ENCODE results near the gene NFYC.

The NFYC gene

GRCh38 chr1:40691538-40692428, at the start of gene NFYC:
Gene NFYC (plus strand): TSS chr1:40691704. CDS start chr1:40738844, 47,140 bp downstream.
- Mint-ChIP-seq H3K27ac (peak within 1 kb of the TSS; percentile 96), H3K36me3 (peaks cover 8% of the 10 kb centered on the region), H3K4me1 (peaks cover 54% of the 10 kb centered on the region), H3K4me3 (peak within 1 kb of the TSS; percentile 98), H3K27me3 (no peaks in the 10 kb centered on the region), H3K9me3 (peaks cover 3% of the 10 kb centered on the region)

DNA sequence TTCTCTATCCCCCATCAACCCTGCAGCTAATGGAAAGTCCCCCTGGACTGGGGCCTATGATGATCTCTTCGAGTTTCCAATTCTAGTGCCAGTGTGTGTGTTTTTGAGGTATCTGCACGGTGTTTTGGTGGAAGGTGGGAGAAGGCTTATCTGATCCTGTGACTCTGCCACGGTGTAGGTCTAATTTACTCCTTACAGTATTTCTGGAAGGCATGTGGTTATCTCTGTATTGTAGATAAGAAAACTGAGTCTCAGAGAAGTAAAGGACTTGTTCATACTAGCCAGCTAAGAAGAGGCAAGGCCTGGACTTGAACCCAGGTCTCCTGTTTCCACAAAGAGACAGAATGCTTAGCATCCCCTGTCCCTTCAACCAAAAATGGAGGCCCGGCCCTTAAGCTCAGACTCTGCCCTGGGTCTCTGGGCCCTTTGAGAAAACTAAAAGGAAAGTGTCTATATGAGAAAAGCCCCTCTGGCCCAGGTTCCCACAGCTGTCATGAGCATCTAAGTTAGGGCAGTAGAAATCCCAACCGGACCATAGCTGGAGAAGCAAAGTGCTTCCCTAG, 46.3 kb upstream of the NFYC start:
- H3K27ac Mint-ChIP-seq: no peak overlapping the region
- peaks cover 5% of the 10 kb centered on the region for H3K4me1 Mint-ChIP-seq

DNA sequence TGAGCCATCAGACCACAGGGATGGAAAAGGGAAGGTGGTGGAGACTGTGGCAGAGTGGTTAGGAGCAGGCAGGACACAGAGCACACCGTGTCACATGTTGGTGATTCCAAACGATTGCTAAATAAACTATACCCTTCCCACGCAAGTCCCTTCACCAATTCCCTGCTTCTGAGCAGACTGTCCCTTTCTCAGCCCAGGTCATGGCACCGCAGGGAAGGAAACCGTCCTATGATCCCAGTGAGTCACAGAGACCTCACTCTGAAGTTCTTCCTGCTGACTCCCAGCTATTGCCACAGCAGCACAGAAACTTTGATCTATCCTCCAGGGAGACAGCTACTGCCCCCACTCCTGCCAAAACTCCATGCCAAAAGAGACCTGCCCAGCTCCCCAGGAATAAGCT, 45.2 kb upstream of the NFYC start:
- H3K36me3 Mint-ChIP-seq: no peaks in the 10 kb centered on the region
- no peaks in the 10 kb centered on the region for H3K9me3 Mint-ChIP-seq
- peaks cover 1% of the 10 kb centered on the region for H3K27me3 Mint-ChIP-seq

More for the DNA sequence above, 46.3 kb upstream of the NFYC start:
- H3K27me3 Mint-ChIP-seq: peaks cover 1% of the 10 kb centered on the region
- no peaks in the 10 kb centered on the region for H3K9me3 Mint-ChIP-seq
- H3K4me3 Mint-ChIP-seq: no peak overlapping the region
- no peaks in the 10 kb centered on the region for H3K36me3 Mint-ChIP-seq

DNA sequence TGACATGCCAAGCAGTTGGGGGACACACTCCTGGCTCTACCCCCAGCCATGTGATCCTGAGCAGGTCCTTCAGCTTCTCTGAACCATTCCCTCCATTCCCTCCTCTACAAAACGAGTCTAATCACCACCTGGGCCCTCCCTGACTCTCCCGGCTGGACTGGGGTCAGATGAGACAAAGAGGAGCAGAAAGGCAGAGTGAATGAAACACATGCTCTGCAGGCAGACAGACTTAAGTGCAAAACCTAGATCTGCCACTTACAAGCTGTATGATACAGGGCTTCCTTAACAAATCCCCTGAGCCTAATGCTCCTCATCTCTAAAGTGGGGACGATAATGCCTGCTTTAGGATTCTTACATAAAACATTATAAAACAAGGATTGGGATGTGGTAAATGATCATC, 43.3 kb upstream of the NFYC start:
- Mint-ChIP-seq H3K36me3 (no peaks in the 10 kb centered on the region), H3K27me3 (peaks cover 1% of the 10 kb centered on the region), H3K4me1 (no peaks in the 10 kb centered on the region), H3K9me3 (no peaks in the 10 kb centered on the region), H3K27ac (no peak overlapping the region), H3K4me3 (no peak overlapping the region)

More for the DNA sequence above, 45.2 kb upstream of the NFYC start:
- Mint-ChIP-seq H3K4me1 (no peaks in the 10 kb centered on the region), H3K27ac (no peak overlapping the region), H3K4me3 (no peak overlapping the region)

DNA sequence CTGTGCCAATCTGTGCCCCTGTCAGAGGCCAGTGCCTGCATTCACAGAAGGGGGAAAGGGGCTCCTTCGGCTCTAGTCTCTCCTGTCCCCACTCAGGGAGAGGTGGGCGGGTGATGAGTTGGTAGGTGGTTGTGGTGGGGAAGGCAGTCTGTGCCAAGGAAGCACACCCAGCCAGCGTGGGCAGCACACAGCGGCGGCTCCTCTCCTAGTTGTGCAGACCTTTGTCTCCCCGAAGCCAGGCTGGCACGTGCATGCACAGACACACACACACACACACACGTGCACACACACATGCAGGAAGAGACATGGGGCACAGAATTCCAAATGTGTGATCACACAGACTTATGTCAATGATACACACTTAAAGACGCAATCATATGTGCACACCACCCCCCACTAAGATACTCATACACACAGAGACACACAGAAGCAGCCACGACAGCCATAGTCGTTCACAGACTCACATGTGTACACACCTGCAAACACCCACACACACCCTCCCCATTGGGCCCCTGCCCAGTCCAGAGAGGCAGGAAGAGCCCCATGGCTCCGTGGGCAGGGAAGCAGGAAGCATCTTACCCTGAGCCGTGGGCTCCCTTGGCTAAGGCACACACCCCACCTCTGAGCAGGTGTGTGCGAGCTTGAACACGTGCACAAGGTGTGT, 42.4 kb upstream of the NFYC start:
- no peaks in the 10 kb centered on the region for H3K9me3 Mint-ChIP-seq
- no peak overlapping the region for H3K4me3 Mint-ChIP-seq
- no peaks in the 10 kb centered on the region for H3K36me3 Mint-ChIP-seq
- no peaks in the 10 kb centered on the region for H3K4me1 Mint-ChIP-seq
- no peak overlapping the region for H3K27ac Mint-ChIP-seq
- H3K27me3 Mint-ChIP-seq: peaks cover 1% of the 10 kb centered on the region

- no peaks in the 10 kb centered on the region for H3K36me3 Mint-ChIP-seq
- H3K4me3 Mint-ChIP-seq: no peak overlapping the region
- peaks cover 1% of the 10 kb centered on the region for H3K27me3 Mint-ChIP-seq
- no peaks in the 10 kb centered on the region for H3K4me1 Mint-ChIP-seq
- H3K27ac Mint-ChIP-seq: no peak overlapping the region
- no peaks in the 10 kb centered on the region for H3K9me3 Mint-ChIP-seq
Measured at GRCh38 chr1:40649592-40649930, 41.9 kb upstream of the NFYC start.

GRCh38 chr1:40650075-40650474, 41.4 kb upstream of the NFYC start:
- Mint-ChIP-seq H3K27ac (no peak overlapping the region), H3K27me3 (peaks cover 1% of the 10 kb centered on the region), H3K9me3 (no peaks in the 10 kb centered on the region), H3K4me3 (no peak overlapping the region), H3K36me3 (no peaks in the 10 kb centered on the region), H3K4me1 (no peaks in the 10 kb centered on the region)

DNA sequence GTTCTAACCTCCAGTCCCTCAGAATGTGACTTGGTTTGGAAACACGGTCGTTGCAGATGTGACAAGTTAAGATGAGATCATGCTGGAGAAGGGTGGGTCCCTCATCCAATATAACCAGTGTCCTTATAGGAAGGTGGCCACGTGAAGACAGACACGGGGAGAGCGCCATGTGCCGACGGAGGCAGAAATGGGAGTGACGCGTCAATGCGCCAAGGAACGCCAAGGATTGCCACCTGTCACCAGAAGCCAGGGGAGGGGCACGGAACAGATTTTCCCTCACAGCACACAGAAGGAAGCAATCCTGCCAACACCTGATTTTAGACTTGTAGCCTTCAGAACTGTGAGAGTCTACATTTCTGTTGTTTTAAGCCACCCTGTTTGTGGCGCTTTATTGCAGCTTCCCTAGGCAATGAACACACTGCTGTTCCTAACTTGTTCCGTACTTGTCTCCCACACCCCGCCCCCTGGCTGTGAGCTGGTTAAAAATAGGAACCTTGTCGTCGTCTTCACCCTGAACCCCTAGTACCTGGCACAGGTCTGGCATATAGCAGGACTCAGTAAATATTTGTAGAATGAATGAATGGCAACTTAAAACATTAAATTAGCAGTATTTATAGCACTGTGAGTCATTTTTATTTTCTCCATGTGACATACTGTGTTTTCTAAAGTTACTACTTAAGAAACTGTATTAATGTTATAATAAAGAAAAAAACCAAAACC, 40.2 kb upstream of the NFYC start:
- Mint-ChIP-seq H3K27me3 (peaks cover 1% of the 10 kb centered on the region), H3K36me3 (no peaks in the 10 kb centered on the region), H3K4me3 (no peak overlapping the region), H3K27ac (no peak overlapping the region), H3K4me1 (no peaks in the 10 kb centered on the region), H3K9me3 (no peaks in the 10 kb centered on the region)

GRCh38 chr1:40652468-40652867, 39.0 kb upstream of the NFYC start:
- no peak overlapping the region for H3K4me3 Mint-ChIP-seq
- no peak overlapping the region for H3K27ac Mint-ChIP-seq
- no peaks in the 10 kb centered on the region for H3K36me3 Mint-ChIP-seq
- no peaks in the 10 kb centered on the region for H3K4me1 Mint-ChIP-seq
- H3K9me3 Mint-ChIP-seq: no peaks in the 10 kb centered on the region
- peaks cover 1% of the 10 kb centered on the region for H3K27me3 Mint-ChIP-seq

DNA sequence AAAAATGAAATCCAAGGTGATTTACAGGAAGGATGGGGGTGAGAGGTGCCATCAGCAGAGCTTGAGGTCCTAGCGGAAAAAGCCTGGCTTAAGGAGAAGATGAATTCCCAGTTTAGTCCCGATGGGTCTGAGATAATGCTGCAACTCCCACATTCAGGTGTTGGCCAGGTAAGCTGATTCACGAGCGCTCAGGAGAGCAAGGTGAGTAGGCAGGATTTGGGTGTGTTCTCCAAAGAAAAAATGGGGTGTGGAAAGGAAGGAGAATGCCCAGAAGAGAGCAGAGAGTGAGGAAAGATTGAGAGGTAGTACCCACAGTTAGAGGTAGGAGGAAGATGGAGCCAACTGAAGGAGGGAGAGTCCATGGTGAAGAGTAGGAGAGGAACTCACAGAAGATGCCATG, 38.5 kb upstream of the NFYC start:
- Mint-ChIP-seq H3K4me1 (no peaks in the 10 kb centered on the region), H3K9me3 (no peaks in the 10 kb centered on the region), H3K36me3 (no peaks in the 10 kb centered on the region), H3K27me3 (peaks cover 1% of the 10 kb centered on the region), H3K27ac (no peak overlapping the region), H3K4me3 (no peak overlapping the region)

GRCh38 chr1:40653851-40654537, 37.5 kb upstream of the NFYC start:
- Mint-ChIP-seq H3K4me1 (no peaks in the 10 kb centered on the region), H3K4me3 (no peak overlapping the region), H3K27ac (no peak overlapping the region), H3K27me3 (no peaks in the 10 kb centered on the region), H3K9me3 (no peaks in the 10 kb centered on the region), H3K36me3 (no peaks in the 10 kb centered on the region)

- no peak overlapping the region for H3K4me3 Mint-ChIP-seq
- no peak overlapping the region for H3K27ac Mint-ChIP-seq
- H3K9me3 Mint-ChIP-seq: no peaks in the 10 kb centered on the region
- H3K4me1 Mint-ChIP-seq: no peaks in the 10 kb centered on the region
- H3K36me3 Mint-ChIP-seq: no peaks in the 10 kb centered on the region
- H3K27me3 Mint-ChIP-seq: no peaks in the 10 kb centered on the region
Measured at GRCh38 chr1:40657046-40657445, 34.5 kb upstream of the NFYC start.

DNA sequence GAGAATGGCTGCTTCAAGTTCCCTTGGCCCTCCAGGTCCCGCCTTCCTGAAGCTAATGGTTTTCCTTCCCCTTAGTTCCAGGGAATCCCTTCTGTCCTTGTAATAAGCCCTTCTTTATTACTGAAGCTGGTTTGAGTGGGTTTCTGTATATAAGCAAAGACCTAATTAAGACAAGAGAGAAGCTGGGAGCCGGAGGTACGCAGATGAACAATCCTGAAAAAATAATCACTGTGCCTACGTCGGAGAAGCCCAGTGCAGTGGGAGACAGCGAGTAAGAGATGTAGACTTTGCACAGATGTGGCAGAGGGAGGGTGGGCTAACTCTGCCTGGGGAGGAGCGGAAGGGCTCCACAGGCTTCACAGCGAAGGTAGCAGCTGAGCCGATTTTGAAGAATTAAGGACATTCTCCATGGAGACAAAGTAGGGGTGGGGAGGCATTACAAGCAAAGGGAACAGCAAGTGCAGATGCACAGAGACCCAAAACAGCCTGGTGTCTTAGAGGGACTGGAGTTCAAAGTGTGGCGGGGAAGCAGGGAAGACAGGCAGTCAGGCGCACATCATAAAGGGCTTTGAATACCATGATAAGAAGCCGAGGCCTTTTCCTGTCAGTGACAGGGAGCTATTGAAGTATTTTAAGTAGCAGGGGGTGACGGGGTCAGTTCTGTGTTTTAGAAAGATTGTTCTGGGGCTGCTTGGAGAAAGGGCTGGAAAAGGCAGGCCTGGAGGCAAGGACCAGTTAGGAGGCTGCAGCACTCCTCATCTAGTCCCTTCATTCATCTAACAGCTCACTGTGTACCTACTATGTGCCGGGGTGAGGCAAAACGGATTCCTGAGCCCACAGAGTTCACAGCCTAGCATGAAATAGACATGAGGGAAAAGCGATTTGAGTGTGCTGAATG, 32.5 kb upstream of the NFYC start:
- H3K9me3 Mint-ChIP-seq: no peaks in the 10 kb centered on the region
- peaks cover 14% of the 10 kb centered on the region for H3K4me1 Mint-ChIP-seq
- no peaks in the 10 kb centered on the region for H3K36me3 Mint-ChIP-seq
- no peak overlapping the region for H3K4me3 Mint-ChIP-seq
- no peak overlapping the region for H3K27ac Mint-ChIP-seq
- no peaks in the 10 kb centered on the region for H3K27me3 Mint-ChIP-seq

DNA sequence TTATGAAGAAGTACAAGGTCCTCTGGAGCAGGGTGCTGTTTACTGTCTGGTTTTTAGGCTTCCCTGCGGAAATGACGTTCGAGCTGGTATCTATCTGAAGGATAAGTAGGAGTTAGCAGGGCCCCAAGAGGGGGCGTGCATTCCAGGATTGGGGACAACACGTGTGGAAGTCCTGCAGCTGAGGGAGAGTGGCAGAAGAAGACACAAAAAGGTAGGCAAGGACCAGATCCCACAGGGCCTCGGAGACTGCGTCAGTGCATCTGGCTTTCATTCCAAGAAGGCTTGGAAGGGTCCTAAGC, 31.9 kb upstream of the NFYC start:
- H3K4me3 Mint-ChIP-seq: no peak overlapping the region
- H3K27ac Mint-ChIP-seq: no peak overlapping the region
- H3K9me3 Mint-ChIP-seq: no peaks in the 10 kb centered on the region
- H3K36me3 Mint-ChIP-seq: no peaks in the 10 kb centered on the region
- no peaks in the 10 kb centered on the region for H3K27me3 Mint-ChIP-seq
- H3K4me1 Mint-ChIP-seq: peaks cover 14% of the 10 kb centered on the region

Data from activated naive CD4-positive, alpha-beta T cell treated with anti-CD3 and anti-CD28 coated beads, Interleukin-2, amount 50 U/mL, for 24 hours (primary cell).